HCT116 (cell line): ENCODE measurements around the gene KIRREL3. TPM values are rescaled to one million over a fixed set of nuclear protein-coding genes. Genes with fewer than 3 reads are reported as not detected.

Source experiments
- ATAC-seq: fragments of 200-7000 bp; cut with Tn5 transposase; 2 replicates; pipeline ENCODE4 v1.9.1; 2020; ENCODE audit warnings: mild to moderate bottlenecking, moderate library complexity
- BruUV-seq: library from RNA; stranded (reverse); fragments of 400-500 nt; replicated peaks from 2 replicates; lab custom pipeline; 2021; lab: Mats Ljungman, UMichigan
- CTCF ChIA-PET: fragments of 300-600 bp; sonication (Branson Sonifier 250); formaldehyde crosslinking; loops from one replicate; lab custom pipeline; 2021; ENCODE audit warnings: antibody characterized with exemption; lab: Charles Lee
- POLR2A ChIA-PET: fragments of 300-600, 350-600 bp; sonication (Branson Sonifier 250); formaldehyde crosslinking; loops from one replicate; lab custom pipeline; 2021; ENCODE audit warnings: antibody characterized with exemption; lab: Charles Lee
- RAD21 ChIA-PET, 2 experiments: fragments of 300-600 bp; sonication (Branson Sonifier 250); formaldehyde crosslinking; loops; one replicate each; lab custom pipeline; 2023; ENCODE audit warnings: low total read pairs in 2 of 2; ENCODE audit not compliant: uncharacterized antibody in 2 of 2, unreplicated experiment in 2 of 2, low non-redundant PET in 1 of 2; lab: Charles Lee
- DNase-seq: peaks from one replicate; pipeline ENCODE4 v3.0.0-alpha.2; 2010; ENCODE audit warnings: low read depth, low spot score
- H2AFZ ChIP-seq: fragments of 200-600 bp; shearing (Covaris generic), sonication (generic); 2 replicates; pipeline ENCODE4 v1.6.1; 2017; ENCODE audit warnings: low read depth, mixed run types, mixed read lengths, antibody characterized with exemption, low read length; ENCODE audit not compliant: poor library complexity, severe bottlenecking
- H3K27ac ChIP-seq: 2 replicates; pipeline ENCODE4 v1.5.1; 2012; ENCODE audit warnings: low read depth, low read length
- H3K27me3 ChIP-seq: fragments of 200-600 bp; sonication (generic); 2 replicates; pipeline ENCODE4 v1.6.1; 2016; ENCODE audit warnings: mixed run types, low read length, mixed read lengths; ENCODE audit not compliant: insufficient read depth
- H3K36me3 ChIP-seq, 2 experiments: fragments of 200-500 bp in 1 of 2; fragments of 200-600 bp in 1 of 2; sonication (Bioruptor generic) in 1 of 2; sonication (generic) in 1 of 2; 2 replicates each; pipeline versions ENCODE4 v1.5.1 to v1.6.1; 2014 to 2016; ENCODE audit warnings: low read length in 2 of 2, inconsistent platforms in 1 of 2, mixed read lengths in 1 of 2, mixed run types in 1 of 2; ENCODE audit not compliant: insufficient read depth in 2 of 2, control insufficient read depth in 1 of 2
- H3K4me1 ChIP-seq, 2 experiments: fragments of 200-600 bp in 1 of 2; sonication (generic) in 1 of 2; 2 replicates each; pipeline versions ENCODE4 v1.5.1 to v1.6.1; 2012 to 2017; ENCODE audit warnings: low read length in 2 of 2, inconsistent platforms in 1 of 2, mild to moderate bottlenecking in 1 of 2, mixed read lengths in 1 of 2, mixed run types in 1 of 2, moderate library complexity in 1 of 2; ENCODE audit not compliant: insufficient read depth in 2 of 2, control insufficient read depth in 1 of 2
- H3K4me2 ChIP-seq: fragments of 200-600 bp; sonication (generic); 2 replicates; pipeline ENCODE4 v1.6.1; 2017; ENCODE audit warnings: mixed run types, low read length, mixed read lengths
- H3K4me3 ChIP-seq, 2 experiments: fragments of 200-600 bp in 1 of 2; sonication (generic) in 1 of 2; replicated peaks in 1 of 2; 2 replicates each; pipeline ENCODE4 v1.5.1; 2011 to 2016; ENCODE audit warnings: low read length in 2 of 2, control low read depth in 1 of 2, low read depth in 1 of 2, mild to moderate bottlenecking in 1 of 2, mixed read lengths in 1 of 2, mixed run types in 1 of 2
- H3K79me2 ChIP-seq: fragments of 200-600 bp; sonication (generic); 2 replicates; pipeline ENCODE4 v1.6.1; 2017; ENCODE audit warnings: mild to moderate bottlenecking, mixed run types, low read length, moderate library complexity, mixed read lengths; ENCODE audit not compliant: insufficient read depth
- H3K9ac ChIP-seq: fragments of 200-600 bp; sonication (generic); 2 replicates; pipeline ENCODE4 v1.6.1; 2016; ENCODE audit warnings: low read length, mixed read lengths
- H3K9me2 ChIP-seq: fragments of 200-600 bp; sonication (generic), shearing (Covaris generic); 2 replicates; pipeline ENCODE4 v1.6.1; 2017; ENCODE audit warnings: mixed run types, mild to moderate bottlenecking, moderate library complexity; ENCODE audit not compliant: insufficient read depth
- H3K9me3 ChIP-seq, 2 experiments: fragments of 200-500 bp in 1 of 2; fragments of 200-600 bp in 1 of 2; sonication (Bioruptor generic) in 1 of 2; sonication (generic) in 1 of 2; 2 replicates each; pipeline ENCODE4 v1.6.1; 2014 to 2017; ENCODE audit warnings: low read length in 2 of 2, mixed read lengths in 2 of 2, inconsistent platforms in 1 of 2, low read depth in 1 of 2, mild to moderate bottlenecking in 1 of 2, mixed run types in 1 of 2, moderate library complexity in 1 of 2; ENCODE audit not compliant: control insufficient read depth in 1 of 2, insufficient read depth in 1 of 2
- H4K20me1 ChIP-seq: fragments of 200-600 bp; sonication (generic), shearing (Covaris generic); 2 replicates; pipeline ENCODE4 v1.6.1; 2017; ENCODE audit warnings: mixed run types, mild to moderate bottlenecking, moderate library complexity; ENCODE audit not compliant: insufficient read depth
- CBX3 ChIP-seq: IDR thresholded peaks from 2 replicates; pipeline ENCODE4 v1.6.1; 2012; ENCODE audit warnings: low read depth
- CEBPB ChIP-seq: IDR thresholded peaks from 2 replicates; pipeline ENCODE4 v1.6.1; 2012; ENCODE audit warnings: low read depth
- EZH2phosphoT487 ChIP-seq: fragments of 200-600 bp; IDR thresholded peaks from 2 replicates; pipeline ENCODE4 v1.6.1; 2018; ENCODE audit warnings: antibody characterized with exemption, borderline replicate concordance
- FOSL1 ChIP-seq: IDR thresholded peaks from 2 replicates; pipeline ENCODE4 v1.6.1; 2012; ENCODE audit warnings: low read depth
- POLR2A ChIP-seq: IDR thresholded peaks from 2 replicates; pipeline ENCODE4 v1.7.0; 2011; ENCODE audit warnings: borderline replicate concordance; ENCODE audit not compliant: insufficient read depth, insufficient read length; ENCODE audit errors: extremely low read depth
- POLR2AphosphoS5 ChIP-seq: IDR thresholded peaks from 2 replicates; pipeline ENCODE4 v1.6.1; 2011; ENCODE audit warnings: mild to moderate bottlenecking, low read depth, low read length, moderate library complexity
- SIN3A ChIP-seq: IDR thresholded peaks from 2 replicates; pipeline ENCODE4 v1.6.1; 2012; ENCODE audit warnings: low read depth
- SP1 ChIP-seq: IDR thresholded peaks from 2 replicates; pipeline ENCODE4 v1.6.1; 2012; ENCODE audit warnings: low read depth
- YY1 ChIP-seq: IDR thresholded peaks from 2 replicates; pipeline ENCODE4 v1.6.1; 2011; ENCODE audit warnings: low read length, low read depth, moderate library complexity, mild to moderate bottlenecking; ENCODE audit not compliant: insufficient replicate concordance; ENCODE audit errors: extremely low read depth
- ZFX ChIP-seq: fragments of 450-650 bp; IDR thresholded peaks from 2 replicates; pipeline ENCODE4 v1.6.1; 2017
- intact Hi-C: fragments of 100-400 bp; cut with micrococcal nuclease; formaldehyde crosslinking; loops from 2 replicates; pipeline ENCODE4 v1.10.0; 2022
- total RNA-seq: library from RNA; stranded (reverse); gene quantifications from one replicate; pipeline ENCODE4 v1.2.1, GENCODE V29; 2021; ENCODE audit not compliant: unreplicated experiment
- TF ChIP-seq, protein P1 (sequence below), 3 experiments: fragments of 200-600 bp in 1 of 3; sonication (generic) in 1 of 3; IDR thresholded peaks in 2 of 3; conservative IDR thresholded peaks in 1 of 3; 2 replicates each; pipeline ENCODE4 v1.5.1; 2012 to 2017; ENCODE audit warnings: low read depth in 2 of 3, low read length in 2 of 3, antibody characterized with exemption in 1 of 3, borderline replicate concordance in 1 of 3, control low read depth in 1 of 3, mild to moderate bottlenecking in 1 of 3, mixed read lengths in 1 of 3, mixed run types in 1 of 3, moderate library complexity in 1 of 3; ENCODE audit not compliant: insufficient read depth in 1 of 3
- TF ChIP-seq, protein P2 (sequence below): IDR thresholded peaks from 2 replicates; pipeline ENCODE4 v1.6.1; 2011; ENCODE audit warnings: mild to moderate bottlenecking, low read length, moderate library complexity; ENCODE audit not compliant: insufficient replicate concordance; ENCODE audit errors: extremely low read depth
- TF ChIP-seq, protein P3 (sequence below): IDR thresholded peaks from 2 replicates; pipeline ENCODE4 v1.6.1; 2012
- TF ChIP-seq, protein P4 (sequence below): IDR thresholded peaks from 2 replicates; pipeline ENCODE4 v1.6.1; 2012
- TF ChIP-seq, protein P5 (sequence below): IDR thresholded peaks from 2 replicates; pipeline ENCODE4 v1.6.1; 2012; ENCODE audit warnings: low read depth

The KIRREL3 gene
- total RNA-seq, 1 experiment from 2014 or later, result not detected

DNA sequence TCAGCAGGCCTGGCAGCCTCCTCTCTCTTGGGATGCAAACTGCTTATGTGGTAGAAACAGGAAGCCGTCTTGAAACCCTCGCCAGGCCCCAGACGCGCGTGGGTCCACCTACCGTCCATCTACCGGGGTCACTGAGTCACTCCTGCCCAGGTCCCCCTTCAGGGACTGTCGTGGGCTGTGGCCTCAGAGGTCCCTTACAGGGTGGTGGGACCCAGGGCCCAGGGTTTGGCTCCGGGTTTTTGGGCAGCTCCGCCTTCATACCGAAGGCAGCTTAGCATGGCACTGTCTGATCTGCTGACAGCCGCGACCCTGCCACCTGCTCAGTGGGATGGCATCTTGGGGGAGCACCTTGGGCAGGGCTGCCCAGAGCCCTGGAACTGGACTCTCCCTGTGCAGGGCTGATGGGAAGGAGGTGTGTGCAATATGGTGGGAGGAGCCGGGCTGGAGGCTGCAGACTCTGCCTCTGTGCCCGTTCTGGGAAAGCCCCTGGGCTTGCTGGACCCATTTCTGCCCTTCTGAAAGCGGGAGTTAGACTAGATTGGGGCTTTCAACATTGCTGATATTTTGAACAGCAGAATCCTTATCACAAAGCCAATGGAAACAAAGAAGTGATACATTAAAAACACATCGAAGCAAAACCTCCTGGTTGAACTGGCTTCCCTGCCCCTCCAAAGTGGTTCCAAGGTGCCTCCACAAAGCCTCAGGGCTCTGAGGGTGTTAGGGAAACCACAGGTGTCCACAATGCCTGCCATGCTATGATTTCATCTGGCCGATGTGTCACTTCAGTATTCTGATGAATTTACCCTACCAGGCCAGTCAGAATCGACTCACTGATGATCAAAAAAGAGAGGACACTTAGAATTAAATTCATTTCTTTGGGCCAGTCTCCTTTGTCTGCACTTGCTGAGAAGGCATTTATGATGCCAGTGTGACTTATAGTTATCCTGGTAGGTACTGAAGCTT is 316.5 kb downstream of the KIRREL3 start:
- Histone ChIP-seq H3K27ac (no peak overlapping the region), H3K9me3 (no peaks in the 10 kb centered on the region), H3K9ac (no peak overlapping the region), H3K4me1 (no peaks in the 10 kb centered on the region), H3K9me2 (no peaks in the 10 kb centered on the region), H3K27me3 (peaks cover 45% of the 10 kb centered on the region), H4K20me1 (no peaks in the 10 kb centered on the region), H3K79me2 (no peaks in the 10 kb centered on the region)
- no TSS peak for BruUV-seq
- intact Hi-C loops, result no loop called here
- CTCF ChIA-PET, result no interaction called here
- ATAC-seq, result no peak
- TF ChIP-seq ZFX, result no peak
- no peak for TF ChIP-seq YY1
- TF ChIP-seq, protein P1, sequence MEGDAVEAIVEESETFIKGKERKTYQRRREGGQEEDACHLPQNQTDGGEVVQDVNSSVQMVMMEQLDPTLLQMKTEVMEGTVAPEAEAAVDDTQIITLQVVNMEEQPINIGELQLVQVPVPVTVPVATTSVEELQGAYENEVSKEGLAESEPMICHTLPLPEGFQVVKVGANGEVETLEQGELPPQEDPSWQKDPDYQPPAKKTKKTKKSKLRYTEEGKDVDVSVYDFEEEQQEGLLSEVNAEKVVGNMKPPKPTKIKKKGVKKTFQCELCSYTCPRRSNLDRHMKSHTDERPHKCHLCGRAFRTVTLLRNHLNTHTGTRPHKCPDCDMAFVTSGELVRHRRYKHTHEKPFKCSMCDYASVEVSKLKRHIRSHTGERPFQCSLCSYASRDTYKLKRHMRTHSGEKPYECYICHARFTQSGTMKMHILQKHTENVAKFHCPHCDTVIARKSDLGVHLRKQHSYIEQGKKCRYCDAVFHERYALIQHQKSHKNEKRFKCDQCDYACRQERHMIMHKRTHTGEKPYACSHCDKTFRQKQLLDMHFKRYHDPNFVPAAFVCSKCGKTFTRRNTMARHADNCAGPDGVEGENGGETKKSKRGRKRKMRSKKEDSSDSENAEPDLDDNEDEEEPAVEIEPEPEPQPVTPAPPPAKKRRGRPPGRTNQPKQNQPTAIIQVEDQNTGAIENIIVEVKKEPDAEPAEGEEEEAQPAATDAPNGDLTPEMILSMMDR (IDR thresholded peaks at IDR 0.05 in 2 of 3, conservative IDR thresholded peaks at IDR 0.05 in 1 of 3; ENCODE audit: borderline replicate concordance in 1 of 3, insufficient read depth in 1 of 3, low read depth in 2 of 3, low read length in 2 of 3), result no peak
- TF ChIP-seq CBX3, result no peak
- TF ChIP-seq CEBPB, result no peak
- TF ChIP-seq SP1, result no peak
- no peak for TF ChIP-seq POLR2AphosphoS5
- TF ChIP-seq, protein P2, sequence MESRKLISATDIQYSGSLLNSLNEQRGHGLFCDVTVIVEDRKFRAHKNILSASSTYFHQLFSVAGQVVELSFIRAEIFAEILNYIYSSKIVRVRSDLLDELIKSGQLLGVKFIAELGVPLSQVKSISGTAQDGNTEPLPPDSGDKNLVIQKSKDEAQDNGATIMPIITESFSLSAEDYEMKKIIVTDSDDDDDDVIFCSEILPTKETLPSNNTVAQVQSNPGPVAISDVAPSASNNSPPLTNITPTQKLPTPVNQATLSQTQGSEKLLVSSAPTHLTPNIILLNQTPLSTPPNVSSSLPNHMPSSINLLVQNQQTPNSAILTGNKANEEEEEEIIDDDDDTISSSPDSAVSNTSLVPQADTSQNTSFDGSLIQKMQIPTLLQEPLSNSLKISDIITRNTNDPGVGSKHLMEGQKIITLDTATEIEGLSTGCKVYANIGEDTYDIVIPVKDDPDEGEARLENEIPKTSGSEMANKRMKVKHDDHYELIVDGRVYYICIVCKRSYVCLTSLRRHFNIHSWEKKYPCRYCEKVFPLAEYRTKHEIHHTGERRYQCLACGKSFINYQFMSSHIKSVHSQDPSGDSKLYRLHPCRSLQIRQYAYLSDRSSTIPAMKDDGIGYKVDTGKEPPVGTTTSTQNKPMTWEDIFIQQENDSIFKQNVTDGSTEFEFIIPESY, result no peak
- no peak for TF ChIP-seq EZH2phosphoT487
- TF ChIP-seq, protein P3, sequence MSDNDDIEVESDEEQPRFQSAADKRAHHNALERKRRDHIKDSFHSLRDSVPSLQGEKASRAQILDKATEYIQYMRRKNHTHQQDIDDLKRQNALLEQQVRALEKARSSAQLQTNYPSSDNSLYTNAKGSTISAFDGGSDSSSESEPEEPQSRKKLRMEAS, result no peak
- TF ChIP-seq SIN3A, result no peak
- TF ChIP-seq FOSL1, result no peak
- no peak for TF ChIP-seq POLR2A
- TF ChIP-seq, protein P4, sequence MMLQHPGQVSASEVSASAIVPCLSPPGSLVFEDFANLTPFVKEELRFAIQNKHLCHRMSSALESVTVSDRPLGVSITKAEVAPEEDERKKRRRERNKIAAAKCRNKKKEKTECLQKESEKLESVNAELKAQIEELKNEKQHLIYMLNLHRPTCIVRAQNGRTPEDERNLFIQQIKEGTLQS, result no peak
- TF ChIP-seq, protein P5, sequence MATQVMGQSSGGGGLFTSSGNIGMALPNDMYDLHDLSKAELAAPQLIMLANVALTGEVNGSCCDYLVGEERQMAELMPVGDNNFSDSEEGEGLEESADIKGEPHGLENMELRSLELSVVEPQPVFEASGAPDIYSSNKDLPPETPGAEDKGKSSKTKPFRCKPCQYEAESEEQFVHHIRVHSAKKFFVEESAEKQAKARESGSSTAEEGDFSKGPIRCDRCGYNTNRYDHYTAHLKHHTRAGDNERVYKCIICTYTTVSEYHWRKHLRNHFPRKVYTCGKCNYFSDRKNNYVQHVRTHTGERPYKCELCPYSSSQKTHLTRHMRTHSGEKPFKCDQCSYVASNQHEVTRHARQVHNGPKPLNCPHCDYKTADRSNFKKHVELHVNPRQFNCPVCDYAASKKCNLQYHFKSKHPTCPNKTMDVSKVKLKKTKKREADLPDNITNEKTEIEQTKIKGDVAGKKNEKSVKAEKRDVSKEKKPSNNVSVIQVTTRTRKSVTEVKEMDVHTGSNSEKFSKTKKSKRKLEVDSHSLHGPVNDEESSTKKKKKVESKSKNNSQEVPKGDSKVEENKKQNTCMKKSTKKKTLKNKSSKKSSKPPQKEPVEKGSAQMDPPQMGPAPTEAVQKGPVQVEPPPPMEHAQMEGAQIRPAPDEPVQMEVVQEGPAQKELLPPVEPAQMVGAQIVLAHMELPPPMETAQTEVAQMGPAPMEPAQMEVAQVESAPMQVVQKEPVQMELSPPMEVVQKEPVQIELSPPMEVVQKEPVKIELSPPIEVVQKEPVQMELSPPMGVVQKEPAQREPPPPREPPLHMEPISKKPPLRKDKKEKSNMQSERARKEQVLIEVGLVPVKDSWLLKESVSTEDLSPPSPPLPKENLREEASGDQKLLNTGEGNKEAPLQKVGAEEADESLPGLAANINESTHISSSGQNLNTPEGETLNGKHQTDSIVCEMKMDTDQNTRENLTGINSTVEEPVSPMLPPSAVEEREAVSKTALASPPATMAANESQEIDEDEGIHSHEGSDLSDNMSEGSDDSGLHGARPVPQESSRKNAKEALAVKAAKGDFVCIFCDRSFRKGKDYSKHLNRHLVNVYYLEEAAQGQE, result no peak
- TF ChIP-seq, all 23 proteins: peak for 0
- Histone ChIP-seq H3K4me3 (no peak overlapping the region), H3K36me3 (no peaks in the 10 kb centered on the region), H2AFZ (no peak overlapping the region), H3K4me2 (no peak overlapping the region)
- RAD21 ChIA-PET, result no interaction called here
- no peak for DNase-seq
- POLR2A ChIA-PET, result no interaction called here
